GM19035 (cell line): ENCODE results near the gene OBSCN.
"Not testable (repeated sequence)": the region's sequence is repeated elsewhere in the genome, so short reads cannot be mapped to it uniquely, and the experiment has no call there.

ENCODE experiments used
- ATAC-seq: cut with Tn5 transposase; IDR thresholded peaks from one replicate; pipeline ENCODE4 v1.9.1; 2021; ENCODE audit not compliant: unreplicated experiment

OBSCN gene

GRCh38 chr1:228249513-228250305 is 41.9 kb downstream of the OBSCN start:
- ATAC-seq, result no peak

GRCh38 chr1:228252476-228252875 is 44.6 kb downstream of the OBSCN start:
- ATAC-seq, result not testable (repeated sequence)

GRCh38 chr1:228256626-228257375 is 49.0 kb downstream of the OBSCN start:
- no peak for ATAC-seq

- no peak for ATAC-seq
These were observed 50.6 kb downstream of the OBSCN start for GRCh38 chr1:228258486-228258885.

GRCh38 chr1:228259368-228259894 is 51.6 kb downstream of the OBSCN start:
- no peak for ATAC-seq

GRCh38 chr1:228259951-228260350 is 52.1 kb downstream of the OBSCN start:
- no peak for ATAC-seq

- ATAC-seq, result no peak
These were observed 53.9 kb downstream of the OBSCN start for GRCh38 chr1:228261706-228262105.

GRCh38 chr1:228262475-228262874 is 54.6 kb downstream of the OBSCN start:
- no peak for ATAC-seq

GRCh38 chr1:228263636-228264035 is 55.8 kb downstream of the OBSCN start:
- no peak for ATAC-seq

GRCh38 chr1:228264090-228264829 is 56.4 kb downstream of the OBSCN start:
- no peak for ATAC-seq

GRCh38 chr1:228265167-228265566 is 57.3 kb downstream of the OBSCN start:
- no peak for ATAC-seq

GRCh38 chr1:228267962-228268880 is 60.4 kb downstream of the OBSCN start:
- no peak for ATAC-seq

- no peak for ATAC-seq
These were observed 61.0 kb downstream of the OBSCN start for GRCh38 chr1:228268881-228269265.

GRCh38 chr1:228269431-228269830 is 61.6 kb downstream of the OBSCN start:
- ATAC-seq, result not testable (repeated sequence)

- no peak for ATAC-seq
These were observed 62.2 kb downstream of the OBSCN start for GRCh38 chr1:228270032-228270431.

- no peak for ATAC-seq
These were observed 63.9 kb downstream of the OBSCN start for GRCh38 chr1:228271701-228272251.

- no peak for ATAC-seq
These were observed 64.5 kb downstream of the OBSCN start for GRCh38 chr1:228272331-228272791.

GRCh38 chr1:228272831-228273571 is 65.2 kb downstream of the OBSCN start:
- ATAC-seq, result no peak
